K562 (cell line): Measurements from ENCODE around the gene NUDT1. TPM values are rescaled to one million over a fixed set of nuclear protein-coding genes. Genes with fewer than 3 reads are reported as not detected.

Experiments used
- ATAC-seq: fragments of 200-7000 bp; cut with Tn5 transposase; 3 replicates; pipeline ENCODE4 v1.9.1; 2020; ENCODE audit warnings: moderate library complexity
- BruUV-seq: library from RNA; stranded (reverse); fragments of 400-500 nt; replicated peaks from 2 replicates; lab custom pipeline; 2021; lab: Mats Ljungman, UMichigan
- CTCF ChIA-PET: fragments of 300-600 bp; formaldehyde crosslinking; extraction: SDS; loops from one replicate; lab custom pipeline; 2021; ENCODE audit warnings: low intra/inter-chr PET ratio; lab: Yijun Ruan, JAX
- POLR2A ChIA-PET: fragments of 300-600, 350-650 bp; sonication (Branson Sonifier 250); formaldehyde crosslinking; extraction: SDS; loops from one replicate; lab custom pipeline; 2021; ENCODE audit warnings: antibody characterized with exemption, inconsistent platforms; lab: Yijun Ruan, JAX
- DNase-seq, 4 experiments: peaks; one replicate each; pipeline versions ENCODE4 v3.0.0 to v3.0.0-alpha.2; 2011 to 2018; ENCODE audit warnings: low spot score in 3 of 4, mixed read lengths in 3 of 4; ENCODE audit errors: extremely low read depth in 1 of 4
- FAIRE-seq: peaks from 2 replicates; lab custom pipeline; 2011; peaks lifted over from hg19 to GRCh38; lab: Jason Lieb, UNC
- H2AFZ ChIP-seq: 2 replicates; pipeline ENCODE4 v1.6.0; 2011; ENCODE audit warnings: low read depth, low read length, control low read depth, inconsistent platforms
- H3K27ac ChIP-seq: fragments of 200-600 bp; 3 replicates; pipeline ENCODE4 v1.8.0; 2011; ENCODE audit warnings: low read depth, mild to moderate bottlenecking, control low read depth, inconsistent platforms, low read length, moderate library complexity, mixed read lengths; ENCODE audit errors: extremely low read depth
- H3K27me3 ChIP-seq, 2 experiments: fragments of 300-600 bp in 1 of 2; 2 replicates in 1 of 2; 3 replicates in 1 of 2; pipeline versions ENCODE4 v1.6.0 to v1.8.0; 2011; ENCODE audit warnings: inconsistent platforms in 2 of 2, low read length in 2 of 2, mild to moderate bottlenecking in 1 of 2, mixed read lengths in 1 of 2, moderate library complexity in 1 of 2; ENCODE audit not compliant: control insufficient read depth in 2 of 2, insufficient read depth in 2 of 2
- H3K36me3 ChIP-seq: fragments of 300-600 bp; 3 replicates; pipeline ENCODE4 v1.8.0; 2011; ENCODE audit warnings: mild to moderate bottlenecking, low read length, inconsistent platforms; ENCODE audit not compliant: control insufficient read depth, insufficient read depth
- H3K4me1 ChIP-seq, 2 experiments: fragments of 200-600 bp in 1 of 2; replicated peaks in 1 of 2; 2 replicates in 1 of 2; 3 replicates in 1 of 2; pipeline versions ENCODE4 v1.5.1 to v1.8.0; 2011; ENCODE audit warnings: inconsistent platforms in 2 of 2, low read length in 2 of 2, mild to moderate bottlenecking in 1 of 2, mixed read lengths in 1 of 2, moderate library complexity in 1 of 2; ENCODE audit not compliant: control insufficient read depth in 2 of 2, insufficient read depth in 2 of 2
- H3K4me2 ChIP-seq: 2 replicates; pipeline ENCODE4 v1.6.1; 2011; ENCODE audit warnings: low read length, control low read depth, inconsistent platforms, mixed read lengths; ENCODE audit not compliant: insufficient read depth
- H3K4me3 ChIP-seq: fragments of 200-600 bp; sonication (generic), shearing (Covaris generic); 2 replicates; pipeline ENCODE4 v1.5.1; 2016; ENCODE audit warnings: control low read depth, inconsistent platforms
- H3K79me2 ChIP-seq: fragments of 200-600 bp; 3 replicates; pipeline ENCODE4 v1.8.0; 2011; ENCODE audit warnings: low read length, inconsistent platforms; ENCODE audit not compliant: control insufficient read depth, insufficient read depth
- H3K9ac ChIP-seq, 2 experiments: 2 replicates each; pipeline versions ENCODE4 v1.6.0 to v1.6.1; 2011; ENCODE audit warnings: low read depth in 2 of 2, low read length in 2 of 2, control low read depth in 1 of 2, inconsistent platforms in 1 of 2, mild to moderate bottlenecking in 1 of 2, mixed read lengths in 1 of 2; ENCODE audit not compliant: insufficient read depth in 1 of 2
- H3K9me1 ChIP-seq: one replicate; pipeline ENCODE4 v1.6.0; 2011; ENCODE audit warnings: inconsistent platforms, mild to moderate bottlenecking, low read length, moderate library complexity; ENCODE audit not compliant: control insufficient read depth, insufficient read depth
- H3K9me3 ChIP-seq: replicated peaks from 2 replicates; pipeline ENCODE4 v1.5.1; 2011; ENCODE audit warnings: low read depth, low read length, inconsistent platforms; ENCODE audit not compliant: control insufficient read depth, insufficient read depth
- H4K20me1 ChIP-seq: replicated peaks from 2 replicates; pipeline ENCODE4 v1.6.1; 2011; ENCODE audit warnings: low read length, inconsistent platforms, mixed read lengths; ENCODE audit not compliant: control insufficient read depth, insufficient read depth
- IRF1 ChIP-seq: sonication (generic); formaldehyde crosslinking; IDR thresholded peaks from 2 replicates; pipeline ENCODE4 v1.8.0; 2022; ENCODE audit warnings: missing genetic modification reagents, mild to moderate bottlenecking, borderline replicate concordance
- RBM22 ChIP-seq: fragments of 200-400 bp; formaldehyde crosslinking; IDR thresholded peaks from 2 replicates; pipeline ENCODE4 v1.6.1; 2018; ENCODE audit warnings: low read length, low read depth; ENCODE audit not compliant: poor library complexity, severe bottlenecking
- RBM34 ChIP-seq: fragments of 200-400 bp; formaldehyde crosslinking; IDR thresholded peaks from 2 replicates; pipeline ENCODE4 v1.6.1; 2018; ENCODE audit warnings: low read length, borderline replicate concordance; ENCODE audit not compliant: insufficient read depth
- WGBS: fragments of 100-300 bp; shearing (Covaris generic); methylation state at CpG from one replicate; pipeline ENCODE4 v1.1.6; 2016; ENCODE audit warnings: low coverage, mixed read lengths; ENCODE audit not compliant: insufficient coverage; ENCODE audit errors: missing lambda C conversion rate; 5-methylcytosine and 5-hydroxymethylcytosine counted together
- in situ Hi-C: fragments of 300-500 bp; cut with MboI; formaldehyde crosslinking; loops from 4 replicates; pipeline ENCODE4 v1.15.0; 2018; ENCODE audit warnings: inconsistent platforms, mixed read lengths
- intact Hi-C: fragments of 100-400 bp; cut with micrococcal nuclease; formaldehyde crosslinking; loops from 2 replicates; pipeline ENCODE4 v1.14.2; 2022
- polyA plus RNA-seq, 8 experiments: library from polyadenylated mRNA; depleted of rRNA in 4 of 8; stranded (reverse) in 5 of 8; unstranded in 3 of 8; fragments of >200 nt; fragmentation: Nextera tagmentation in 2 of 8; fragmentation: Illumina TruSeq in 1 of 8; extraction: Ambion mirVana in 2 of 8; extraction: Trizol in 1 of 8; gene quantifications; 2 replicates each; pipeline versions ENCODE4 v1.2.1 to v1.2.3, GENCODE V29; 2011 to 2014; ENCODE audit warnings: inconsistent platforms in 1 of 8, missing spikeins in 1 of 8
- total RNA-seq, 7 experiments: library from RNA; depleted of rRNA in 6 of 7; stranded (reverse); fragments of >200 nt in 6 of 7; fragmentation: Illumina TruSeq in 2 of 7; extraction: Trizol in 2 of 7; gene quantifications; 2 replicates each; pipeline versions ENCODE4 v1.2.1 to v1.2.3, GENCODE V29; 2011 to 2021; ENCODE audit warnings: low replicate concordance in 1 of 7

NUDT1 gene
- total and polyA plus RNA-seq, 9 of the 15 experiments (the other 6 are each of a cell fraction or from before 2014, with no cell fraction given) = 5.3 to 73.3 (median 29.6) TPM

- no peak for TF ChIP-seq IRF1
Observed at GRCh38 chr7:2257651-2258050, 15.6 kb downstream of the NUDT1 start (continued).

- Histone ChIP-seq H3K4me1 (peaks cover 0 to 20% of the 10 kb centered on the region in 2 experiments; a peak in 1 of 5 replicates), H3K27ac (no peak overlapping the region), H3K79me2 (no peaks in the 10 kb centered on the region), H3K27me3 (no peaks in the 10 kb centered on the region), H3K36me3 (peaks cover 65% of the 10 kb centered on the region; the same call in 2 of the 3 replicates)
- no peak for FAIRE-seq
- in situ Hi-C loops = no loop called here
- 94% methylated on average over 23 of the region's 34 CpGs for WGBS
- ATAC-seq = no peak
- TF ChIP-seq RBM34 (no peak), RBM22 (peak; percentile 9)
- TF ChIP-seq, all 486 proteins: peak for 1
- ChIA-PET POLR2A (interaction anchor here (1.8 kb wide), 1 partner anchor 10 kb away, joined by 9 read pairs; no protein-coding TSS in a partner anchor), CTCF (no interaction called here)
- Histone ChIP-seq H3K4me2 (no peak overlapping the region), H3K9me3 (no peaks in the 10 kb centered on the region), H3K4me3 (no peak overlapping the region), H3K9ac (peak overlapping the region in 1 of 2 experiments; percentile 45; a peak in 1 of 4 replicates), H4K20me1 (no peaks in the 10 kb centered on the region), H2AFZ (no peak overlapping the region), H3K9me1 (peaks cover 2% of the 10 kb centered on the region)
- no TSS peak for BruUV-seq
- intact Hi-C loops = no loop called here
- no peak for DNase-seq
Observed at GRCh38 chr7:2258661-2259365, 16.8 kb downstream of the NUDT1 start.
